Skeletal muscle tissue (tissue), 4 donors: ENCODE data around the gene DENND2A. TPM values are rescaled to one million over a fixed set of nuclear protein-coding genes. Genes with fewer than 3 reads are reported as not detected.
"Not testable (repeated sequence)": the region's sequence is repeated elsewhere in the genome, so short reads cannot be mapped to it uniquely, and the experiment has no call there.

Source experiments
- H3K27ac ChIP-seq: one replicate; pipeline ENCODE4 v1.7.0; 2013; ENCODE audit warnings: mild to moderate bottlenecking, low read depth, low read length, inconsistent platforms
- H3K27me3 ChIP-seq, 3 donors: one replicate each; pipeline ENCODE4 v1.7.0; 2013; ENCODE audit warnings: low read length in 3 of 3; ENCODE audit not compliant: control insufficient read depth in 3 of 3, insufficient read depth in 3 of 3
- H3K36me3 ChIP-seq, 3 donors: one replicate each; pipeline ENCODE4 v1.7.0; 2013; ENCODE audit warnings: low read length in 3 of 3; ENCODE audit not compliant: control insufficient read depth in 3 of 3, insufficient read depth in 3 of 3
- H3K4me1 ChIP-seq, 3 donors: one replicate each; pipeline ENCODE4 v1.7.0; 2013; ENCODE audit warnings: low read length in 3 of 3, mild to moderate bottlenecking in 3 of 3; ENCODE audit not compliant: control insufficient read depth in 3 of 3, insufficient read depth in 3 of 3
- H3K4me3 ChIP-seq, 3 donors: one replicate each; pipeline ENCODE4 v1.7.0; 2013; ENCODE audit warnings: low read length in 3 of 3
- H3K9ac ChIP-seq, 3 donors: one replicate each; pipeline ENCODE4 v1.7.0; 2013; ENCODE audit warnings: low read length in 3 of 3, mild to moderate bottlenecking in 3 of 3, moderate library complexity in 2 of 3, low read depth in 1 of 3
- H3K9me3 ChIP-seq, 3 donors: one replicate each; pipeline ENCODE4 v1.7.0; 2013; ENCODE audit warnings: low read length in 3 of 3; ENCODE audit not compliant: control insufficient read depth in 3 of 3
- total RNA-seq: library from RNA; depleted of rRNA; stranded (reverse); fragments of >200 nt; gene quantifications from one replicate; pipeline ENCODE4 v1.2.3, GENCODE V29; 2014
- donor health status: Osteomylitis.

DENND2A gene
- total RNA-seq, 1 donor from 2014 or later = 32.4 TPM

DNA sequence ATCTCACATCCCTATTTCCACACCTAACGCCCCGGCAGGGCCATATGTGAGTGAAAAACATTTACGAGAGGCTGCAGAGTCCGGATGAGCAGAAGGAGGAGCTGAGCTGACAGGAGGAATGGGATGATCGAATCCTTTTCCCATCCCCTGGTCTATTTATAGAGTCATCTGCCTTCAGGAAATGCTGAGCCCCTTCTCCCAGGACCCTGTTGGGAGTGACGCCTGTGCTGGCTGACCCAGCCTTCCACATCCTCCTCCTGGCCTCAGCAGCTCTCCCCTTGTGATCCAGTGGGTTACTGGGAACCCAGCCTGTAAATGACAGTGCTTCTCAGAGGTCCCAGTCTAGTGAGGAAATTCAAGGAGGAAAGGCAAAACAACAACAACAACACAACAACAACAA, 16.6 kb downstream of the DENND2A start:
- H3K27ac ChIP-seq = peak overlapping the region; percentile 79
- H3K4me3 ChIP-seq = no peak overlapping the region
- H3K4me1 ChIP-seq = peaks cover 9 to 15% (median 14%) of the 10 kb centered on the region in 3 donors
- H3K27me3 ChIP-seq = peaks cover 0 to 7% (median 0%) of the 10 kb centered on the region in 3 donors
- no peaks in the 10 kb centered on the region for H3K36me3 ChIP-seq
- no peak overlapping the region for H3K9ac ChIP-seq
- no peaks in the 10 kb centered on the region for H3K9me3 ChIP-seq

DNA sequence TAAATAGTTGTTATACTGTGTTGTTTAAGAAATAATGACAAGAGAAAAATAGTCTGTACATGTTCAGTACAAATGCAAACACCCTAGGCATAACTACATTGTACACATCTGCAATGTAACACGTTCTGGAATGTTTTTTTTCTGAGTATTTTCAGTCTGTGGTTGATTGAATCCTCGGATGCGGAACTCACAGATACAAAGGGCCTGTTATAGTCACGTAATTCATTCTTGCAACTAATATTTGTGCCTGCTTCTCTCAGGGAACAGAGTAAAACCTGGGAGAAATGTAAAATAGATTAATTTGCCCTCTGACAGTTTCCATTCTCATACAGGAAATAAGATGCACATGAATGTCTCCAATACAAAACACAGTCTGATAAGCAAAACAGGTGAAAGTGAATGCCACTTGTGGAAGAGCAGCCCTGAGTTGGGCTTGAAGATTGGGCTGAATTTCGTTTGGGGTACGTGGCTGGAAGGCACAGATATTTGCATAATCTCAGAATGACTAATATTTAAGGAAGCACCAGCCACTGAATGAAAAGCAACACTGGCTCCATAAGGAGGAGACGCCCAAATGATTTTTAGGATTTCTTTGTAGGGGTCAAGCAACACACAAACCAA, 19.1 kb downstream of the DENND2A start:
- no peak overlapping the region for H3K27ac ChIP-seq

DNA sequence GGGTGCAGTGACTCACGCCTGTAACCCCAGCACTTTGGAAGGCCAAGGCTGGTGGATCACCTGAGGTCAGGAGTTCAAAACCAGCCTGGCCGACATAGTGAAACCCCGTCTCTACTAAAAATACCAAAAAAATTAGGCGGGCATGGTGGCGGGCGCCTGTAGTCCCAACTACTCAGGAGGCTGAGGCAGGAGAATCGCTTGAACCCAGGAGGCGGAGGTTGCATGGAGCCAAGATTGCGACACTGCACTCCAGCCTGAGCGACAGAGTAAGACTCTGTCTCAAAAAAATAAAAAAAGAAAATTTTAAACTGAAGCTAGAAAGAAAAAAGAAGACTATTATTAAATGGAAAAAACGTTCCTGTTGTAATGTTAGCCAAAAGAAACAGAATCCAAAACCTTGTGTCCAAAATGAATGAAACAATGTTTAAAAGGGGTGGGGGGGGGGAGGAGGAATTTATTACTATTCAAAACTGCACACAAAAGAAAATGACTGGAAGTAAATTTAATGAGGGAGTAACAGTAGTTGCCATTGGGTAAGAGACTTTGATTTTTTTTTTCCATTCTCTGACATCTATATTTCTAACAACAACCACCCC, 20.6 kb downstream of the DENND2A start:
- H3K4me1 ChIP-seq, H3K27ac ChIP-seq, H3K4me3 ChIP-seq, H3K27me3 ChIP-seq, H3K9me3 ChIP-seq, H3K36me3 ChIP-seq, H3K9ac ChIP-seq: not testable (repeated sequence)

More for the DNA sequence above, 19.1 kb downstream of the DENND2A start:
- H3K36me3 ChIP-seq = no peaks in the 10 kb centered on the region
- no peaks in the 10 kb centered on the region for H3K9me3 ChIP-seq
- peaks cover 0 to 6% (median 0%) of the 10 kb centered on the region in 3 donors for H3K27me3 ChIP-seq
- no peak overlapping the region for H3K9ac ChIP-seq
- H3K4me3 ChIP-seq = no peak overlapping the region
- peaks cover 6 to 8% (median 8%) of the 10 kb centered on the region in 3 donors for H3K4me1 ChIP-seq

DNA sequence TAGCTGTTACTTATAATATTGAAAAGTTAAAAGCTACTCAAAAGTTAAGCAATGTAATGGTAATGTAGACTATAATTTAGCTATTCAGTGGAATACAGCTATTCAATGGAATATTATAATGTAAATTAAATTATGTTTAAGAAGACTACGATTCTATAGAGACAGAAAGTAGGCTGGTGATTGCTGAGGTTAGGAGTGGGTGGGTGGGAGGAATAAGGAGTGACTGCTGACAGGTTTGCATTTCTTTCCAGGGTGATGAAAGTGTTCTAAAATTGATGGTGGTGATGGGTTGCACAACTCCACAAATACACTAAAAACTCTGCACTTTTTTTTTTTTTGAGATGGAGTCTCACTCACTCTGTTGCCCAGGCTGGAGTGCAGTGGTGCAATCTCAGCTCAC, 21.4 kb downstream of the DENND2A start:
- peaks cover 0 to under 1% (median under 1%) of the 10 kb centered on the region in 3 donors for H3K4me1 ChIP-seq
- no peak overlapping the region for H3K4me3 ChIP-seq
- no peaks in the 10 kb centered on the region for H3K27me3 ChIP-seq
- H3K9ac ChIP-seq = no peak overlapping the region
- H3K9me3 ChIP-seq = no peaks in the 10 kb centered on the region
- no peak overlapping the region for H3K27ac ChIP-seq
- no peaks in the 10 kb centered on the region for H3K36me3 ChIP-seq

DNA sequence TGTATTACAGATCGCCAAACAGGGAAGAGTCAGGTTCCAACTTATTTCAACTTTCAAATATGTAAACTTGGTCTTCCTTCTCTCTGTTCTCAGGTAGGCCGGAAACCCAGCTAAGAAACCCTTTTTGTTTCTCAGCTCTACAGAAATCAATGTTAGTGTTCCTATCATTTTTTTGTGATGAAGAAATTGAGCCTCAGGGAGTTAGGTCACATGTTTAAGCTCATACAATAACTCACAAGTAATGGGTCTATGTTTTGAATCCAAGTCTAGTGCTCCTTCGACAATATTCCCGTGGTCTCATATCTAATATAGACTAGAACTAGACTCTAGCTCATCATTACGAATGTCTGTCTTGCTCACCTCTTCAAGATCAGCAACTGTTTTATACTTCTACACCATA, 22.3 kb downstream of the DENND2A start:
- Histone ChIP-seq H3K36me3 (no peaks in the 10 kb centered on the region), H3K27me3 (no peaks in the 10 kb centered on the region), H3K9me3 (no peaks in the 10 kb centered on the region), H3K4me3 (no peak overlapping the region), H3K9ac (no peak overlapping the region), H3K4me1 (no peaks in the 10 kb centered on the region), H3K27ac (no peak overlapping the region)

DNA sequence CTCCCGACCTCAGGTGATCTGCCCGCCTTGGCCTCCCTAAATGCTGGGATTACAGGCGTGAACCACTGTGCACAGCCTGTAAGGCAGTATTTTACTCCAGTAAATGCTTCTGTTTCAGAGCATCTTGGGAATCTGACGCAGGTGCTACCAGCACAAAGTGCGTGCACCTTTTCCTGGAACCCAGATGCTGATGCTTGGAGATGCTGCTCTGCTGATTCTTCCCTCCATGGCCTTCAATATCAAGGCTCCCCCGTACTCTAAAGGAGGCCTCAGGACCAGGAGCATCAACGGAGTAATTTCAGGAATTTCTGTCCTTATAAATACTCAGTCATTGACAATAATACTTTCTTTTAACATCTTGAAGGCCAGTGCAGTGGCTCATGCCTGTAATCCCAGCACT, 23.5 kb downstream of the DENND2A start:
- H3K9ac ChIP-seq = no peak overlapping the region
- H3K4me3 ChIP-seq = no peak overlapping the region
- H3K4me1 ChIP-seq = no peaks in the 10 kb centered on the region
- H3K27me3 ChIP-seq = no peaks in the 10 kb centered on the region
- H3K36me3 ChIP-seq = no peaks in the 10 kb centered on the region
- no peaks in the 10 kb centered on the region for H3K9me3 ChIP-seq
- no peak overlapping the region for H3K27ac ChIP-seq

DNA sequence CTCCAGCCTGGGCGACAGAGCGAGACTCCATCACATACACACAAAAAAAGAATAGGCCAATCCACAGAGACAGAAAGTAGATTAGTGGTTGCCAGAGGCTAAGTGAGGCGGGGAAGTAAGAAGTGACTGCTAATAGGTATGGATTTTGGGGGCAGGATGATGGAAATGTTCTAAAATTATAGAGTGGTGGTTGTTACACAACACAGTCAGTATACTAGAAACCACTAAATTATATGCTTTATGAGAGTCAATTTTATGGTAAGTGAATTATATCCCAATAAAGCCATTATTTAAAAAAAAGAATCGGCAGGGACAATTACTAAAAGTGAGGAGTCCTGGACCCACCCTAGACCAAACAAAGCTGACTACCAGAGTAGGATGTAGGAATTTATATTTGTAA, 24.3 kb downstream of the DENND2A start:
- no peaks in the 10 kb centered on the region for H3K9me3 ChIP-seq
- H3K27ac ChIP-seq = no peak overlapping the region
- no peaks in the 10 kb centered on the region for H3K4me1 ChIP-seq
- H3K36me3 ChIP-seq = no peaks in the 10 kb centered on the region
- no peak overlapping the region for H3K4me3 ChIP-seq
- no peaks in the 10 kb centered on the region for H3K27me3 ChIP-seq
- H3K9ac ChIP-seq = no peak overlapping the region

DNA sequence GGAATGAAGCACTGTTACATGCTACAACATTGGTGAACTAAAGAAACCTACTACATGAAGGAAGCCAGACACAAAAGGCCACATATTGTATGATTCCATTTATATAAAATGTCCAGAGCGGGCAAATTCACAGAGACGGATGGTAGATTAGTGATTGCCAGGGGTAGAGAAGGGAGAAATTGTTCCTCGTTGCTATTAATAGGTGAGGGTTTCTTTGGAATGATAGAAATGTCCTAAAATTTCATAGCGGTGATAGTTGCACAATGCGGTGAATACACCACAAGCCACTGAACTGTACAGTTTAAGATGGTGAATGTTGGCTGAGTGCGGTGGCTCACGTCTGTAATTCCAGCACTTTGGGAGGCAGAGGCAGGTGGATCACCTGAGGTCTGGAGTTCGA, 29.0 kb downstream of the DENND2A start:
- Histone ChIP-seq H3K36me3 (no peaks in the 10 kb centered on the region), H3K9me3 (no peaks in the 10 kb centered on the region), H3K9ac (no peak overlapping the region), H3K27ac (no peak overlapping the region), H3K27me3 (no peaks in the 10 kb centered on the region), H3K4me3 (no peak overlapping the region), H3K4me1 (peaks cover 17 to 21% (median 18%) of the 10 kb centered on the region in 3 donors)

DNA sequence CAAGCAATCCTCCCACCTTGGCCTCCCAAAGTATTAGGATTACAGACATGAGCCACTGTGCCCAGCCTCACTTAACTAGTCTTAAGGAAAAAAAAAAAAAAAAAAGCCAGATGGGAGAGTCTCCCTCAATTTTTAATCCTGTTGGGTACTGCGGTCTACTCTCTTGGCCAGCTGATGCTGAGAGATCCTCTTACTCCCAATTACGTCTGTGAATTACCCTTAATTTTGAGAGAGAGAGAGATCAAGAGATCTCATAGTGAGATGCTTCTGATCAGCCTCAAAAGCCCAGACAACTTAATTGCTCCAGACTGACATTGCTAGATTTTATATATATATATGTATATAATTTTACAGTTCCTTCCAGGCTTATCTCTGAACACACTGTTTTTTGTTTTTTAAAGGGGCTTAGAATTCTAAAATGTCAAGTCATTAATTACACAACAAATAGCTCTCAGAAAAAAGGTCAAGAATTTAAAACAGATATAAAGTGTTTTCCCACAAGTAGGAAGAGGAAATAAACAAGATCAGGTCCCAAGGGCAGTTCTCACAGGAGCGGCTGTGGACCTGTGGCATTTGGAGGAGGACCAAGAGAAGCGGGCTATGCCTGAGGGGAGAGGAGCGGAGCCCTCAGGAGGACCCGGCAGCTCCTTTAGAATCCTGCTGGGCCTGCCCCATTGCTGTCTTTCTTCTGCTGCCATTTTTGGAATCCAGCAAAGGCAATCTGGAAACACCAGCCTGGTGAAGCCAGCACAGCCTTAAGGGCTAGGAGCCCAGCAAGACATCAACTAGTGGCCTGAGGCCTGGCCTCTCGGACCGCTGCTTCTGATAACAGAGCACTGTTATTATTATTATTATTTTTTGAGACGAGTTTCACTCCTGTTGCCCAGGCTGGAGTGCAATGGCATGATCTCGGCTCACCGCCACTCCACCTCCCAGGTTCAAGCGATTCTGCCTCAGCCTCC, 30.1 kb downstream of the DENND2A start:
- no peaks in the 10 kb centered on the region for H3K9me3 ChIP-seq
- no peak overlapping the region for H3K9ac ChIP-seq
- peaks cover 19 to 21% (median 21%) of the 10 kb centered on the region in 3 donors for H3K4me1 ChIP-seq
- peak overlapping the region; percentile 25 for H3K27ac ChIP-seq
- peaks cover 0 to 2% (median 0%) of the 10 kb centered on the region in 3 donors for H3K36me3 ChIP-seq
- H3K4me3 ChIP-seq = no peak overlapping the region
- H3K27me3 ChIP-seq = no peaks in the 10 kb centered on the region

DNA sequence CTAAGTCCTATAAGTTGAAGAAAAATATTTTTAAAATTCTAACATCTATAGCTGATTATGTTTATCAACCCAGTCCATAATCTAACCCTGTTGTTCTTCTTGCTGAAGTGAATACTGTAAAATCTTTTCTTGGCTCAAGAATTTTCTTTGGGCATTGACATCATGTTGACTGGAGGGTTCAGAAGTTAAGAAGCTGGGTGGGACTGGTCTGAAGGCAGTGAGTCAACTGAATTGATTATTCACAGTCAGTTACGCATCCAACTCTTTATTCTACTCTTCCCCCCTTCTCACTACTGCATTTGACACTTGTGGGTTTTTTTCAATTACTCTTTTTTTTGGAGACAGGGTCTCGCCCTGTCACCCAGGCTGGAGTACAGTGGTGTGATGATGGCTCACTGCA, 31.0 kb downstream of the DENND2A start:
- H3K27me3 ChIP-seq = no peaks in the 10 kb centered on the region
- no peaks in the 10 kb centered on the region for H3K9me3 ChIP-seq
- peaks cover 21 to 27% (median 21%) of the 10 kb centered on the region in 3 donors for H3K4me1 ChIP-seq
- peaks cover 0 to 2% (median 0%) of the 10 kb centered on the region in 3 donors for H3K36me3 ChIP-seq
- H3K9ac ChIP-seq = no peak overlapping the region
- no peak overlapping the region for H3K4me3 ChIP-seq
- H3K27ac ChIP-seq = no peak overlapping the region
